ENCODE data around the gene OR7D2.
"Not testable (repeated sequence)": the region's sequence is repeated elsewhere in the genome, so short reads cannot be mapped to it uniquely, and the experiment has no call there.

The OR7D2 gene

GRCh38 chr19:9178901-9179300, at the start of gene OR7D2:
TSS of gene OR7D2 (plus strand) at chr19:9178979. CDS start at chr19:9185782, 6,803 bp downstream.
- DNase-seq, result no peak

DNA sequence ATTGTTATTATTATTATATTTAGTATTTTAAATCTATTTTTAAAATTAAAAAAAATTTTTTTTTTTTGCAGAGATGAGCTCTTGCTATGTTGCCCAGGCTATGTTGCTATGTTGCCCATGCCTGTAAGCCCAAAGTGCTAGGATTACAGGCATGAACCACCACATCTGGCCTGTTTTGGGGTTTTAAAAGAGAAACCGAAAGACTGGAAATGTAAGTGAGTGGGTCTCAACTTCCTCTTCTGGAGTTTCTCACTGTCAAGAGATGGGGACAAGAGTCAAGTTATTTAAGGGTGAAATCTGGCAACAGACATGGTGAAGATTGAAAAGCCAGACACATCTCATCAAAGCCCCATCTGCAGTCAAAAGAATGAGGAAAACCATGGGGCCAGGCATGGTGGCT, 47.8 kb upstream of the OR7D2 start:
- no peak for DNase-seq

DNA sequence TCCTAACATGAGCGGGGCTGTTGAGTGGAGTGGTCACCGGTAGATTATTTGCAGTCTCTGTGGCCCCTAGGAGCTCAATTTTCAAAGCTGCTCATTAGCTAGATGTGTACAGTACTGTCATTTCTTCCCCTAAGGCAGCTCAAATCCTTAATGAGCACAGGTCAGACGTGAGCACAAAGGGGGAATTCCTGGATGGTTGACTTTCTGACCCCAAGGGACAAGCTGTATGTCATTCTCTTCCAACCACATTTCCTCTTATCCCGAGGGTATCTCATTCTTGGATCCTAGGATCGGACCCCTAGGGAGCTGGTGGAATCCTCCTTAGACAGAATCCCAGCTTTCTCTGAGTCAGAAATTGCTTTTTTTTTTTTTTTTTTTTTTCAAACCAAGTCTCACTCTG, 46.4 kb upstream of the OR7D2 start:
- no peak for DNase-seq

- DNase-seq, result peak; percentile 36
These were observed 39.1 kb upstream of the OR7D2 start for GRCh38 chr19:9139609-9140158.

DNA sequence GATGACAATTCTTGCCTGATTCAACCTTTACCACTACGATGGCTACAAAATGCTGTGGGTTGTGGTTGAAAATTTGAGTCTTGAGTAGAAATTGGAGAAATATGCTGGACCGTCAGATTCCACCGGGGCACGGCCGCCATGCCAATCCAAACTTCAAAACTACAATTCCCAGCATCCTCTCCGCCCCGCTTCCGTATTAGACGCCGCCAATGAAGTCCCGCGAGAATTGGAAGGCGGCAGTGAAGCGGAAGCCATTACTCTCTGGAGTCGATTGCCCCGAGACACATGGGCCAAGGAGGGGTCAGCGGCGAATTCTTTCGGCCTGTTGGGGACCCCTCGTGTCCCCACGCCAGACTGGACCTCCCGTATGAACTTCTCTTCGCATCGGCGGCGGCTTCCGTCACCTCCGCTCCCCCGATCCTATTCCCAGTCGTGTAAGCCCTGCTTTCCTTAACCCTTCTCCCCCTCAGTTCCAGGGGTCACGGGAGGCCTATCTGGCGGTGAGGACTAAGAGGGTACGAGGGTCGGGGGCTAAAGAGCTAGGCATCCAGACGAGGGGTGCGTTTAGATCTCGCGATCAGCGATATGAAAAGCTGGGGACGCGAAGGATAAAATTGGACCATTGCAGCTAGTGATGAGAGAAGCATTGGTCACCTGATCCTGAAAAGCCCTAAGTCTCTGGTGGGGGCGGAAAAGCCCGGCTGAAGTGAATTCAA, 38.5 kb upstream of the OR7D2 start, which contains the start of gene ZNF317:
Gene ZNF317 (plus strand): TSS at position 239 of the 716 bp plus-strand sequence. CDS start 15,620 bp downstream, outside the sequence.
- peak; percentile 74 for DNase-seq

GRCh38 chr19:9144920-9145319, 33.9 kb upstream of the OR7D2 start:
- no peak for DNase-seq

GRCh38 chr19:9146882-9147281, 31.9 kb upstream of the OR7D2 start:
- no peak for DNase-seq

DNA sequence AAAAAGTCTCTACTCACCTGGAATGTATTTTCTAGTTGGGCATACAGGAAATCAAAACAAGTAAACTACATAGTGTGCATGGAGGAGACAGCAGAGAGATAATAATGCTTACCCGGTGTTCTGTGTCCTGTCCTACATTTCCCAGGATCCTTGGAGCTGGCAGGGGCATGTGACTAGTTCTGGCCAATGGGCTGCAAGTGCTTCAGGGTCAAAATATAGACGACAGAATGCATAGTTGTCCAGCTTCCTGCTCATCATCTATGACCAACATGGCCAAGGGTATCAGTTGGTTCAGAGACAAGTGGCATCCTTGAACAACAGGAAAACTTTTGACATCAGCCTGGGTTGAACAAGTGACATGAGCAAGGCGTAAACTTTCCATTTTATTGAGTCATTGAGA, 30.1 kb upstream of the OR7D2 start:
- no peak for DNase-seq

DNA sequence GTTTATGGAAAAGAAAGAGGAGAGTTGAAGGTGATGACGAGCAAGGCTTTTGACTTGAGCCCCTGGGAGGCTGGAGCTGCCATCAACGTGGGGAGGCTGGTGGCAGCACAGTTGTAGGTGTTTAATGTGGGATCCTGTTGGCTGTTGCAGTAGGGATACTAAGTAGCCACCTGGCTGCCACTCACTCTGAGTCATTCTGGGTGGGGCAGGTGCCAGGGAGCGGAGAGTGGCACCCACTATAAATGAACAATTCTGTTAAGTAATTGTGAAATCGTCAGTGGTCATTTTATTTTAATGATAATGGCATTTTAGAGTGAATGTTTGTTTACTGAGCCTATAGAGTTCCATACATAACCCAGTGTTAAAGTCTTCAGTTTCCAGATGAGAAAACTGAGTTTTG, 28.8 kb upstream of the OR7D2 start:
- no peak for DNase-seq

- no peak for DNase-seq
These were observed 28.1 kb upstream of the OR7D2 start for GRCh38 chr19:9150650-9151049.

GRCh38 chr19:9151367-9151766, 27.4 kb upstream of the OR7D2 start:
- no peak for DNase-seq

GRCh38 chr19:9155591-9155990, 23.2 kb upstream of the OR7D2 start:
- DNase-seq, result no peak

DNA sequence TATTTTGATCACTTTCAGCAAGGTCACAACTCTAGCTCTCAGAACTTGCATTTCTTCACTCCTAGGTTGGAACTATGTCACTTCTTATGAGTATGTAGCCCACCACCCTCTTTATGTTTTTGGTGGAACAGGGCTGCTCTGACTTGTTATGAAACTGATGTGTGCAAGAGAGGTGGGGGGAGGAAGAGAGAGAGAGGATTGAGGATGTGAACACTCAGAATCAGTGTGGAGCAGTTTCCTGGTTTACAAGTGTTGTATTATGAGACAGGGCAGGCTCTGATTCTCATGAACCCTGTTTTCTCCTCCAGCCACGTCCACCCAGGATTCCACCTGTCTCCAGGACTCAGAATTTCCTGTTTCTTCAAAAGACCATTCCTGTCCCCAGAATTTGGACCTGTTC, 22.5 kb upstream of the OR7D2 start:
- DNase-seq, result no peak

DNA sequence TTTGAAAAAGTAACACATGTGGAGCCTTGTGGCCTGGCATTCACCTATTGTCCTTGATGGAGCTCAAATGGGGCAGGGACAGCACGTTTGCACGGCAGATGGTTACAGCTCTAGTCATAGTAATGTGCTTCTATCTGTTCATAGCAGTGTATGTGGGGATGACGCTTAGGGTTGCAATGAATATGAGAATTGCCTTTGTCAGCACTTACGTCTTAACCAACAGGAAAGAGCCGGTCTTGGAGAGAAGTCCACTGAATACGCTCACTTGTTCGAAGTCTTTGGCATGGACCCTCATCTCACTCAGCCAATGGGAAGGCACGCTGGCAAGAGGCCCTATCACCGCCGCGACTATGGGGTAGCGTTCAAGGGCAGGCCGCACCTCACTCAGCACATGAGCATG, 18.9 kb upstream of the OR7D2 start:
- no peak for DNase-seq

- DNase-seq, result no peak
These were observed 17.4 kb upstream of the OR7D2 start for GRCh38 chr19:9161427-9161826.

DNA sequence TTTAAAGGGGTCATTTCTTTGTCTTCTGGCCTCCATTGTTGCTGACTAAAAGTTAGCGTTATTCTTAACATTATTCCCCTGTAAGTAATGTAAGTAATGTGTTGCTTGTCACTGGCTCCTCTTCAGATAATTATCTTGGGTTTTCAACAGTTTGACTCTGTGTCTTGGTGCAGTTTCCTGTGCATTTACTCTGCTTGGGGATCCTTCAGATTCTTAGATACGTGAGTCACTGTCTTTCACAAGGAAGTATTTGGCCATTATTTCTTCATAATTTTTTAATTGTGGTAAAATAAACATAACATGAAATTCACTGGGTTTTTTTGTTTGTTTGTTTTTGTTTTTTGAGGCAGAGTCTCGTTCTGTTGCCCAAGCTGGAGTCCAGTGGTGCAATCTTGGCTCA, 13.5 kb upstream of the OR7D2 start:
- DNase-seq, result no peak

DNA sequence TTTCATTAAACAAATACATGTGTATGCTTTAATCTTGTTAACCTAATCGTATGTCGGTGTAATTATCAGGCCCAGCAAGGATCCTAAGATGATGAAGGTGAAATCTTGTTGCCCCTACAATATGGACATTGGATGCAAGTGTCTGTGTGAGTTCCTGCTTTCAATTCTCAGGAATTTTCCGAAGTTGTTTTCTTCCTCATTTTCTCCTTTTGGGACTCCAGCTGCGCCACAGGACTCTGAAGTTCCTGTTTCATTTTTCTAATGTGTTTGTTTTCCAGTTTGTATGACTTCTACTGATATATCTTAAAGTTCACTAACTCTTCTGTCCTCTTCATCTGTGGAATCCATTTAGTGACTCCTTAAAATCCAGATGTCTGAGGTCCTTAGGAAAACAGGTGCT, 11.9 kb upstream of the OR7D2 start:
- no peak for DNase-seq

GRCh38 chr19:9171393-9171991, 7.3 kb upstream of the OR7D2 start:
- DNase-seq, result no peak

GRCh38 chr19:9175326-9175725, 3.5 kb upstream of the OR7D2 start:
- DNase-seq, result no peak

DNA sequence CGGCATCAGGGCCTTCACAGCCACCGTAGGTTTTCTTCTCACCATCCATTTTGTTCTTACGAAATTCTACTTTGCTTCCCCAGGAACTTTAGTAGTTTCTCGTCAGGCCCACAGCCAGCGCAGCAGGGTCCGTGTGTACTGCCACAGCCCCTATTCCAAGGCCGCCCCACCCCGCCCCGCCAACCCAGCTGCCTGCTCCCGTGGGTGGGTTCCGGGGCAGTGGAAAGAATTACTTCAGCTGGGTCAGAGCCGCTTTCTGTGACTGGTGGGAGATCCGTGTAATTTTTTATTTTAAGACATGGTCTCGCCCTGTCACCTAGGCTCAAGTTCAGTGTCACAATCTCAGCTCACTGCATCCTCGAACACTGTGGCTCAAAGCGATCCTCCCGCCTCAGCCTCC, 4.2 kb downstream of the OR7D2 start:
- DNase-seq, result no peak

GRCh38 chr19:9187191-9187590, 8.4 kb downstream of the OR7D2 start:
- no peak for DNase-seq

- no peak for DNase-seq
These were observed 10.8 kb downstream of the OR7D2 start for GRCh38 chr19:9189535-9189934.

- not testable (repeated sequence) for DNase-seq
These were observed 19.3 kb downstream of the OR7D2 start for GRCh38 chr19:9198044-9198443.

DNA sequence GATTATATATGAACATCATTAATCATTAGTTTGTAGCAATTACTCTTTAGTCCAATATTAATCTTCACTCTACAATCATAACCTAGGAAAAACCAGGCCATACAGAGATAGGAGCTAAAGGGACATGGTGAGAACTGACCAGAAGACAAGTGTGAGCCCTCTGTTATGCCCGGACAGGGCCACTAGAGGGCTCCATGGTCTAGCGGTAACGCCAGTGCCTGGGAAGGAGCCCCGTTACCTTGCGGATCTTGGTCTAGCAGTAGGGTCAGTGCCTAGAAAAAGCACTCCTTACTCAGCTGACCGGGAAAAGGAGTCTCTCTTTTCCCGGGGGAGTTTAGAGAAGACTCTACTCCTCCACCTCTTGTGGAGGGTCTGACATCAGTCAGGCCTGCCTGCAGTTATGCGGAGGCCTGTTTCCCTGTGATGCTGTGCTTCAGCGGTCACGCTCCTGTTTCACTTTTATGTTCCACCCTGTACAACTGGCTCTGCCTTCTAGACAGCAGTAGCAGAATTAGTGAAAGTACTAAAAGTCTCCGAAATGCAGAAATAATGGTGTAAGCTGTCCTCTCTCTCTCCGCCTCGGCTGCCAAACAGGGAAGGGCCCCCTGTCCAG, 26.8 kb downstream of the OR7D2 start:
- DNase-seq, result peak; percentile 10

Data from NCI-H2029 treated with DMSO at 0.1 percent for 48 hours (cell line).